Lower leg skin (tissue), 4 donors: ENCODE data around the gene ZBTB20. TPM values are rescaled to one million over a fixed set of nuclear protein-coding genes. Genes with fewer than 3 reads are reported as not detected.

Experiments used
- DNase-seq, 2 donors: peaks; one replicate each; pipeline ENCODE4 v3.0.0-alpha.2; 2019; ENCODE audit warnings: low spot score in 2 of 2
- H3K4me3 ChIP-seq: fragments of 200-600 bp; sonication (generic); 2 replicates; pipeline ENCODE4 v1.5.1; 2017; ENCODE audit warnings: mild to moderate bottlenecking, low read depth; ENCODE audit not compliant: poor library complexity, severe bottlenecking
- POLR2A ChIP-seq, 2 donors: fragments of 450-650 bp; IDR thresholded peaks; one replicate each; pipeline ENCODE4 v1.6.1; 2016 to 2017; ENCODE audit warnings: antibody characterized with exemption in 2 of 2, mild to moderate bottlenecking in 1 of 2, moderate library complexity in 1 of 2
- WGBS, 2 donors: methylation state at CpG; one replicate each; pipeline ENCODE4 v1.1.5; 2018; 5-methylcytosine and 5-hydroxymethylcytosine counted together
- intact Hi-C: fragments of 100-400 bp; cut with DNase I; formaldehyde crosslinking; loops from one replicate; pipeline ENCODE4 v1.15.0; 2023; ENCODE audit warnings: low total_unique reads
- total RNA-seq, 4 donors: library from RNA; depleted of rRNA; stranded (reverse); fragments of >200 nt; gene quantifications; one replicate each; pipeline ENCODE4 v1.1.0, GENCODE V29; 2016
- TF ChIP-seq, protein P1 (sequence below), 3 donors: fragments of 450-650 bp; IDR thresholded peaks; one replicate each; pipeline ENCODE4 v1.5.1; 2016; ENCODE audit warnings: antibody characterized with exemption in 3 of 3, mild to moderate bottlenecking in 3 of 3, moderate library complexity in 2 of 3

Gene ZBTB20
- total RNA-seq, 4 donors from 2014 or later: 22.5 to 41.9 (median 33.1) TPM

DNA sequence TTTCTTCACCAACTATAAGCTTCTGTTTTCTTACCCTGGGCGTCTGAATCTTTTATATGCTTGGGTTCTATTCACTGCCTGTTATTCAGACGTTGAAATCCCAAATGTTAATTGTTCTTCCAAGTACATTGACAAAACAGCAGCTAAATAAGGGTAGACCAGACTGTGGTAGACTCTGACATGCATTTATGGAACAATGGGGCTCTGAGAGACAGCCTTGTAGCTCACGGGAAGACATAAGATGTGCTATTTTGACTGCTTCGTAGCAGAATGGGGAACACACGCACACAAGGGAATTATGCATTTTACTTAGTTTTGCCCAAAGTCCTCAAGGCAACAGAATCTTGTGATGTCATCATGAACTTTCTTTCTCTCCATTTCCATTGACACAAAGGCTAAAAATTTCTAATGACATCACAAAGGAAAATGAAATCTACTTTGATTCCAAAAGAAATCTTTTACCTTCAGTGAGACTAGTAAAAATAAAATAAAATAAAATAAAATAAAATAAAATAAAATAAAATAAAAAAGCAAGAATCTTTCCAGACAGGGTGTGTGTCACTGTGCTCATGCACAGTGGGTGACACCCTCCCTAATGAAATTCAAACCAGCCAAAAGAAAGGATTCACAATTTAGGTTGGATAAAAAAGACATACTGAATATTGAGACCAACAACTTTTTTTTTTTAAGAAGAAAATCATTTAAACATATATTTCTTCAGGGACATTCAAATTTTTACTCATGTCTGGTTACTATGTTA, 346.6 kb downstream of the ZBTB20 start:
- no peak for DNase-seq
- no peak for TF ChIP-seq POLR2A (IDR thresholded peaks at IDR 0.05)
- TF ChIP-seq, protein P1, sequence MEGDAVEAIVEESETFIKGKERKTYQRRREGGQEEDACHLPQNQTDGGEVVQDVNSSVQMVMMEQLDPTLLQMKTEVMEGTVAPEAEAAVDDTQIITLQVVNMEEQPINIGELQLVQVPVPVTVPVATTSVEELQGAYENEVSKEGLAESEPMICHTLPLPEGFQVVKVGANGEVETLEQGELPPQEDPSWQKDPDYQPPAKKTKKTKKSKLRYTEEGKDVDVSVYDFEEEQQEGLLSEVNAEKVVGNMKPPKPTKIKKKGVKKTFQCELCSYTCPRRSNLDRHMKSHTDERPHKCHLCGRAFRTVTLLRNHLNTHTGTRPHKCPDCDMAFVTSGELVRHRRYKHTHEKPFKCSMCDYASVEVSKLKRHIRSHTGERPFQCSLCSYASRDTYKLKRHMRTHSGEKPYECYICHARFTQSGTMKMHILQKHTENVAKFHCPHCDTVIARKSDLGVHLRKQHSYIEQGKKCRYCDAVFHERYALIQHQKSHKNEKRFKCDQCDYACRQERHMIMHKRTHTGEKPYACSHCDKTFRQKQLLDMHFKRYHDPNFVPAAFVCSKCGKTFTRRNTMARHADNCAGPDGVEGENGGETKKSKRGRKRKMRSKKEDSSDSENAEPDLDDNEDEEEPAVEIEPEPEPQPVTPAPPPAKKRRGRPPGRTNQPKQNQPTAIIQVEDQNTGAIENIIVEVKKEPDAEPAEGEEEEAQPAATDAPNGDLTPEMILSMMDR (IDR thresholded peaks at IDR 0.05): no peak
- no peak overlapping the region for H3K4me3 ChIP-seq
- 80 to 84% methylated on average over 5 of the region's 5 CpGs for WGBS, 2 donors
- intact Hi-C loops: no loop called here

- TF ChIP-seq POLR2A (IDR thresholded peaks at IDR 0.05): no peak
- TF ChIP-seq, protein P1 (IDR thresholded peaks at IDR 0.05): no peak
- DNase-seq: no peak
- 84 to 91% methylated on average over 4 of the region's 4 CpGs for WGBS, 2 donors
- intact Hi-C loops: no loop called here
- no peak overlapping the region for H3K4me3 ChIP-seq
These were observed 347.3 kb downstream of the ZBTB20 start for GRCh38 chr3:114799816-114800215.

- no peak overlapping the region for H3K4me3 ChIP-seq
- intact Hi-C loops: no loop called here
- TF ChIP-seq, protein P1 (IDR thresholded peaks at IDR 0.05): no peak
- TF ChIP-seq POLR2A (IDR thresholded peaks at IDR 0.05): no peak
- no peak for DNase-seq
These were observed 350.3 kb downstream of the ZBTB20 start for GRCh38 chr3:114796796-114797195.

DNA sequence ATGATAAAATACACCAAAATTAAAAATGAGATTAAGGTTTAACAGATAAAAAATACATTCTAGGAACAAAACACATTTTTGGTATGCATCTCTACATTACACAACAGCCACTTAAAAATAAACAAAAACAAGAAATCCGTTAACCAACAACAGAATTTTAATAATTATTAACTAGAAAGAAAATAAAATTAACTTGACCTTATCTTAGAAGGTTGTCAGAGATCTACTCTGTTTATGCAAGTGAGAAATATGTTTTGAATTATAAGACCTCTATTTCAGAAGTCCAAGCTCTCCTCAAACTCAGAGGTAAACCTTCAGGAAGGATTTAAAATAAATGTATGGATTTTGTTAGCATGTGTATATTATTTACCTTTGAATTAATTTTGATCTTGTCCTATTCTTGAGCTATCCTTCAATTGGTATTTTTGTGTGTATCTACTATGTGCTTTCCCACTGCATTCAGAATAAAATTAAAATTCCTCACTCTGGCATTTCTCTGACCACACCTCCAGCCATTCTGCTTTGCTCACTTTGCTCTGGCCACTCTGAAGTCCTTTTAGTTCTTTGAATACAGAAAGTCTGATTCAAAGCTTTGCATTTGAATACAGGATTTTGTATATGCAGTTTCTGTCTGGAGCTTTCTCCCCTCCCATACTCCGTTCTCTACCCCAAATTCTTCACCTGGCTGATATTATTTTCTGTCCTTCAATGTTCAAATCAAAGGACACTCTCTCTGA, 352.0 kb downstream of the ZBTB20 start:
- intact Hi-C loops: no loop called here
- TF ChIP-seq, protein P1 (IDR thresholded peaks at IDR 0.05): no peak
- no peak for TF ChIP-seq POLR2A (IDR thresholded peaks at IDR 0.05)
- no peak for DNase-seq
- H3K4me3 ChIP-seq: no peak overlapping the region
- 93 to 96% methylated on average over 2 of the region's 2 CpGs for WGBS, 2 donors

- no peak for DNase-seq
- intact Hi-C loops: no loop called here
- TF ChIP-seq, protein P1 (IDR thresholded peaks at IDR 0.05): no peak
- no peak for TF ChIP-seq POLR2A (IDR thresholded peaks at IDR 0.05)
- WGBS, 2 donors: 96 to 98% methylated on average over 2 of the region's 2 CpGs
- no peak overlapping the region for H3K4me3 ChIP-seq
These were observed 354.7 kb downstream of the ZBTB20 start for GRCh38 chr3:114792159-114792918.
